A549 (cell line): ENCODE results near the gene REG1A. TPM values are rescaled to one million over a fixed set of nuclear protein-coding genes. Genes with fewer than 3 reads are reported as not detected.

Experiments
- ATAC-seq, 2 experiments: fragments of 200-7000 bp in 1 of 2; fragments of >200 bp in 1 of 2; cut with Nextera tagmentation in 1 of 2; cut with Tn5 transposase in 1 of 2; 3 replicates each; pipeline versions ENCODE4 v1.8.0 to v1.9.1; 2018 to 2020; ENCODE audit warnings: mild to moderate bottlenecking in 1 of 2, moderate library complexity in 1 of 2
- CTCF ChIA-PET: fragments of 300-600 bp; sonication (Branson Sonifier 250); formaldehyde crosslinking; extraction: SDS; loops from one replicate; lab custom pipeline; 2021; ENCODE audit warnings: antibody characterized with exemption, inconsistent platforms; lab: Yijun Ruan, JAX
- POLR2A ChIA-PET: fragments of 350-600 bp; formaldehyde crosslinking; extraction: SDS; loops from one replicate; lab custom pipeline; 2021; ENCODE audit warnings: antibody characterized with exemption, inconsistent platforms; lab: Yijun Ruan, JAX
- DNase-seq, 2 experiments: peaks; one replicate each; pipeline versions ENCODE4 v3.0.0 to v3.0.0-alpha.2; 2011 to 2016; ENCODE audit warnings: low read depth in 1 of 2, low spot score in 1 of 2
- FAIRE-seq: peaks from 2 replicates; lab custom pipeline; 2011; peaks lifted over from hg19 to GRCh38; lab: Jason Lieb, UNC
- H3K27ac ChIP-seq, 2 experiments: fragments of >200 bp; sonication (Bioruptor Twin); formaldehyde crosslinking; 3 replicates each; pipeline ENCODE4 v1.5.1; 2016 to 2017
- H3K4me1 ChIP-seq: fragments of >200 bp; sonication (Bioruptor Twin); formaldehyde crosslinking; 3 replicates; pipeline ENCODE4 v1.6.1; 2016
- H3K4me2 ChIP-seq: fragments of >200 bp; sonication (Bioruptor Twin); formaldehyde crosslinking; 3 replicates; pipeline ENCODE4 v1.6.1; 2016
- H3K4me3 ChIP-seq: fragments of >200 bp; sonication (Bioruptor Twin); formaldehyde crosslinking; 3 replicates; pipeline ENCODE4 v1.5.1; 2016
- H3K9me3 ChIP-seq: fragments of >200 bp; sonication (Bioruptor Twin); formaldehyde crosslinking; 3 replicates; pipeline ENCODE4 v1.6.1; 2016
- CEBPB ChIP-seq, 2 experiments: fragments of >200 bp in 1 of 2; sonication (Bioruptor Twin) in 1 of 2; formaldehyde crosslinking in 1 of 2; IDR thresholded peaks; 2 replicates each; pipeline ENCODE4 v1.6.1; 2012 to 2016
- CHD2 ChIP-seq: fragments of 150-350 bp; IDR thresholded peaks from 2 replicates; pipeline ENCODE4 v1.6.1; 2014; ENCODE audit warnings: low read length; ENCODE audit not compliant: partially characterized antibody
- CHD4 ChIP-seq: fragments of 200-600 bp; sonication (generic); IDR thresholded peaks from 2 replicates; pipeline ENCODE4 v1.6.1; 2016; ENCODE audit warnings: antibody characterized with exemption, mild to moderate bottlenecking, borderline replicate concordance
- E2F6 ChIP-seq: IDR thresholded peaks from 2 replicates; pipeline ENCODE4 v1.6.1; 2012; ENCODE audit warnings: low read depth, borderline replicate concordance
- ESRRA ChIP-seq: fragments of 150-350 bp; IDR thresholded peaks from 2 replicates; pipeline ENCODE4 v1.6.1; 2014; ENCODE audit warnings: mild to moderate bottlenecking, low read length, borderline replicate concordance
- FOXS1 ChIP-seq: fragments of 250-450 bp; sonication (Bioruptor Pico); IDR thresholded peaks from 2 replicates; pipeline ENCODE4 v1.5.0; 2020; ENCODE audit warnings: mild to moderate bottlenecking, moderate library complexity
- GATA3 ChIP-seq: IDR thresholded peaks from 2 replicates; pipeline ENCODE4 v1.6.1; 2012; ENCODE audit warnings: borderline replicate concordance
- HOXA7 ChIP-seq: fragments of 250-450 bp; sonication (Bioruptor Pico); IDR thresholded peaks from 2 replicates; pipeline ENCODE4 v1.5.0; 2020; ENCODE audit warnings: mild to moderate bottlenecking, moderate library complexity
- HOXB13 ChIP-seq: fragments of 250-450 bp; sonication (Bioruptor Pico); IDR thresholded peaks from 2 replicates; pipeline ENCODE4 v1.5.0; 2020; ENCODE audit warnings: low read depth, mild to moderate bottlenecking, moderate library complexity
- KDM1A ChIP-seq: fragments of 200-600 bp; sonication (generic); IDR thresholded peaks from 2 replicates; pipeline ENCODE4 v1.6.1; 2016; ENCODE audit warnings: low read depth, mild to moderate bottlenecking
- MAFK ChIP-seq: fragments of 450-650 bp; IDR thresholded peaks from 2 replicates; pipeline ENCODE4 v1.6.1; 2014; ENCODE audit not compliant: partially characterized antibody
- MAZ ChIP-seq: fragments of 150-350 bp; IDR thresholded peaks from 2 replicates; pipeline ENCODE4 v1.6.1; 2014; ENCODE audit warnings: antibody characterized with exemption, low read depth, low read length, borderline replicate concordance
- NFE2L2 ChIP-seq: fragments of 150-350 bp; conservative IDR thresholded peaks from 2 replicates; pipeline ENCODE4 v1.6.1; 2014; ENCODE audit warnings: low read length
- NPAS2 ChIP-seq: fragments of 250-450 bp; sonication (Bioruptor Pico); IDR thresholded peaks from 2 replicates; pipeline ENCODE4 v1.8.0; 2022; ENCODE audit warnings: mild to moderate bottlenecking, moderate library complexity, borderline replicate concordance
- NR3C1 ChIP-seq: fragments of >200 bp; sonication (Bioruptor Twin); formaldehyde crosslinking; IDR thresholded peaks from 3 replicates; pipeline ENCODE4 v1.6.1; 2017
- PHF8 ChIP-seq: fragments of 200-600 bp; sonication (generic); IDR thresholded peaks from 2 replicates; pipeline ENCODE4 v1.6.1; 2016; ENCODE audit warnings: low read depth, mild to moderate bottlenecking, antibody characterized with exemption, moderate library complexity, borderline replicate concordance
- POLR2A ChIP-seq: IDR thresholded peaks from 2 replicates; pipeline ENCODE4 v1.6.1; 2012; ENCODE audit warnings: mild to moderate bottlenecking, low read length
- RNF2 ChIP-seq: fragments of 200-600 bp; sonication (generic); IDR thresholded peaks from 2 replicates; pipeline ENCODE4 v1.6.1; 2016; ENCODE audit warnings: low read depth, mild to moderate bottlenecking, antibody characterized with exemption, moderate library complexity, borderline replicate concordance
- SMC3 ChIP-seq: fragments of >200 bp; sonication (Bioruptor Twin); formaldehyde crosslinking; IDR thresholded peaks from 3 replicates; pipeline ENCODE4 v1.6.1; 2018; ENCODE audit warnings: inconsistent platforms
- SREBF2 ChIP-seq: fragments of 450-650 bp; IDR thresholded peaks from 2 replicates; pipeline ENCODE4 v1.6.1; 2014; ENCODE audit warnings: mild to moderate bottlenecking, moderate library complexity
- TFCP2L1 ChIP-seq: fragments of 250-450 bp; sonication (Bioruptor Pico); IDR thresholded peaks from 2 replicates; pipeline ENCODE4 v1.5.0; 2021; ENCODE audit warnings: mild to moderate bottlenecking
- TP53 ChIP-seq: fragments of 250-450 bp; sonication (Bioruptor Pico); IDR thresholded peaks from 2 replicates; pipeline ENCODE4 v1.5.0; 2021; ENCODE audit warnings: mild to moderate bottlenecking, moderate library complexity
- ZFP36 ChIP-seq: fragments of 450-650 bp; IDR thresholded peaks from 2 replicates; pipeline ENCODE4 v1.6.1; 2014; ENCODE audit warnings: borderline replicate concordance; ENCODE audit not compliant: partially characterized antibody
- ZNF302 ChIP-seq: fragments of 250-450 bp; sonication (Bioruptor Pico); IDR thresholded peaks from 2 replicates; pipeline ENCODE4 v1.9.0; 2021; ENCODE audit warnings: inconsistent platforms, mild to moderate bottlenecking, moderate library complexity
- WGBS: methylation state at CpG from one replicate; pipeline ENCODE4 v1.1.6; 2017; ENCODE audit errors: missing lambda C conversion rate; 5-methylcytosine and 5-hydroxymethylcytosine counted together
- polyA plus RNA-seq, 4 experiments: library from polyadenylated mRNA; depleted of rRNA in 3 of 4; stranded (reverse); fragments of >200 nt; fragmentation: RNase III in 1 of 4; extraction: RNeasy Plus Mini Kit Qiagen cat#74134 plus additional on column Dnase treatment in 1 of 4; gene quantifications; 2 replicates in 3 of 4; 3 replicates in 1 of 4; pipeline ENCODE4 v1.2.3, GENCODE V29; 2011 to 2017
- TF ChIP-seq, protein P1 (sequence below): fragments of 250-450 bp; sonication (Bioruptor Pico); IDR thresholded peaks from 2 replicates; pipeline ENCODE4 v1.5.0; 2020; ENCODE audit warnings: low read depth, mild to moderate bottlenecking, moderate library complexity
- TF ChIP-seq, protein P2 (sequence below): IDR thresholded peaks from 2 replicates; pipeline ENCODE4 v1.6.1; 2012
- TF ChIP-seq, protein P3 (sequence below): fragments of >200 bp; sonication (Bioruptor Twin); formaldehyde crosslinking; IDR thresholded peaks from 3 replicates; pipeline ENCODE4 v1.6.1; 2016
- TF ChIP-seq, protein P4 (sequence below): IDR thresholded peaks from 2 replicates; pipeline ENCODE4 v1.6.1; 2012
- TF ChIP-seq, protein P5 (sequence below): fragments of >200 bp; sonication (Bioruptor Twin); formaldehyde crosslinking; IDR thresholded peaks from 3 replicates; pipeline ENCODE4 v1.5.1; 2016
- TF ChIP-seq, protein P6 (sequence below): fragments of >200 bp; sonication (Bioruptor Twin); formaldehyde crosslinking; IDR thresholded peaks from 2 replicates; pipeline ENCODE4 v1.6.1; 2016

REG1A gene
- polyA plus RNA-seq, 2 of the 4 experiments (the other 2 are of a cell fraction): not detected

DNA sequence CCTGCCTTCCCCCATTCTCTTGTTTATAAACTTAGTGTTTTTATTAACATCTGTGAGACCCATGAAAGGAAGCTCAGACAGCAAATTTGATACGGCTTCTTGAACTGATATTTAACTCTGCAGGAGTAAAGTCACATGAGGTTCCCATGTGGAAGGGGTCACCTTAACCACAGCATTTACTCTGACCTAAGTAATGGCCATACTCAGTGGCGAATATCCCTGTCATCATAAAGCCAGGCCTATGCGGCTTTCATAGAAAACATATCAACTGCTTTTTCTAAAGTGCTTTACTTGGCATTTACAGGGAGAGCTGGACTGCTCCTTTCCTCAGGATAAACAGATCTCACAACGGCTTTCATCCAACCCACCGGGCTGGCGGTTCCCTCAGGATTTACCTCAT, 9.0 kb downstream of the REG1A start (continued):
- TF ChIP-seq NFE2L2: no peak
- TF ChIP-seq PHF8: no peak
- no peak for TF ChIP-seq CHD4
- no peak for TF ChIP-seq ZNF302 (CRISPR knock-in tag)
- TF ChIP-seq, protein P1, sequence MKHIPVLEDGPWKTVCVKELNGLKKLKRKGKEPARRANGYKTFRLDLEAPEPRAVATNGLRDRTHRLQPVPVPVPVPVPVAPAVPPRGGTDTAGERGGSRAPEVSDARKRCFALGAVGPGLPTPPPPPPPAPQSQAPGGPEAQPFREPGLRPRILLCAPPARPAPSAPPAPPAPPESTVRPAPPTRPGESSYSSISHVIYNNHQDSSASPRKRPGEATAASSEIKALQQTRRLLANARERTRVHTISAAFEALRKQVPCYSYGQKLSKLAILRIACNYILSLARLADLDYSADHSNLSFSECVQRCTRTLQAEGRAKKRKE (CRISPR knock-in tag): no peak
- TF ChIP-seq TP53 (CRISPR knock-in tag): no peak
- no peak for TF ChIP-seq NR3C1

GRCh38 chr2:79129804-79130203, 9.5 kb downstream of the REG1A start:
- Histone ChIP-seq H3K4me3 (no peak overlapping the region), H3K4me1 (no peaks in the 10 kb centered on the region), H3K27ac (no peak overlapping the region), H3K4me2 (no peak overlapping the region), H3K9me3 (peaks cover 3% of the 10 kb centered on the region; the same call in 1 of the 3 replicates)
- FAIRE-seq (no peak), DNase-seq (no peak), ATAC-seq (no peak)
- ChIA-PET CTCF (no interaction called here), POLR2A (no interaction called here)
- no peak for TF ChIP-seq TFCP2L1 (CRISPR knock-in tag)
- no peak for TF ChIP-seq CEBPB (IDR thresholded peaks at IDR 0.05)
- TF ChIP-seq, protein P2, sequence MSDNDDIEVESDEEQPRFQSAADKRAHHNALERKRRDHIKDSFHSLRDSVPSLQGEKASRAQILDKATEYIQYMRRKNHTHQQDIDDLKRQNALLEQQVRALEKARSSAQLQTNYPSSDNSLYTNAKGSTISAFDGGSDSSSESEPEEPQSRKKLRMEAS: no peak
- TF ChIP-seq, protein P3, sequence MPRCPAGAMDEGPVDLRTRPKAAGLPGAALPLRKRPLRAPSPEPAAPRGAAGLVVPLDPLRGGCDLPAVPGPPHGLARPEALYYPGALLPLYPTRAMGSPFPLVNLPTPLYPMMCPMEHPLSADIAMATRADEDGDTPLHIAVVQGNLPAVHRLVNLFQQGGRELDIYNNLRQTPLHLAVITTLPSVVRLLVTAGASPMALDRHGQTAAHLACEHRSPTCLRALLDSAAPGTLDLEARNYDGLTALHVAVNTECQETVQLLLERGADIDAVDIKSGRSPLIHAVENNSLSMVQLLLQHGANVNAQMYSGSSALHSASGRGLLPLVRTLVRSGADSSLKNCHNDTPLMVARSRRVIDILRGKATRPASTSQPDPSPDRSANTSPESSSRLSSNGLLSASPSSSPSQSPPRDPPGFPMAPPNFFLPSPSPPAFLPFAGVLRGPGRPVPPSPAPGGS: no peak
- TF ChIP-seq HOXB13 (CRISPR knock-in tag): no peak
- no peak for TF ChIP-seq GATA3
- TF ChIP-seq, protein P4, sequence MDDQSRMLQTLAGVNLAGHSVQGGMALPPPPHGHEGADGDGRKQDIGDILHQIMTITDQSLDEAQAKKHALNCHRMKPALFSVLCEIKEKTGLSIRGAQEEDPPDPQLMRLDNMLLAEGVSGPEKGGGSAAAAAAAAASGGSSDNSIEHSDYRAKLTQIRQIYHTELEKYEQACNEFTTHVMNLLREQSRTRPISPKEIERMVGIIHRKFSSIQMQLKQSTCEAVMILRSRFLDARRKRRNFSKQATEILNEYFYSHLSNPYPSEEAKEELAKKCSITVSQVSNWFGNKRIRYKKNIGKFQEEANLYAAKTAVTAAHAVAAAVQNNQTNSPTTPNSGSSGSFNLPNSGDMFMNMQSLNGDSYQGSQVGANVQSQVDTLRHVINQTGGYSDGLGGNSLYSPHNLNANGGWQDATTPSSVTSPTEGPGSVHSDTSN: no peak
- no peak for TF ChIP-seq RNF2
- TF ChIP-seq HOXA7 (CRISPR knock-in tag): no peak
- TF ChIP-seq, protein P5, sequence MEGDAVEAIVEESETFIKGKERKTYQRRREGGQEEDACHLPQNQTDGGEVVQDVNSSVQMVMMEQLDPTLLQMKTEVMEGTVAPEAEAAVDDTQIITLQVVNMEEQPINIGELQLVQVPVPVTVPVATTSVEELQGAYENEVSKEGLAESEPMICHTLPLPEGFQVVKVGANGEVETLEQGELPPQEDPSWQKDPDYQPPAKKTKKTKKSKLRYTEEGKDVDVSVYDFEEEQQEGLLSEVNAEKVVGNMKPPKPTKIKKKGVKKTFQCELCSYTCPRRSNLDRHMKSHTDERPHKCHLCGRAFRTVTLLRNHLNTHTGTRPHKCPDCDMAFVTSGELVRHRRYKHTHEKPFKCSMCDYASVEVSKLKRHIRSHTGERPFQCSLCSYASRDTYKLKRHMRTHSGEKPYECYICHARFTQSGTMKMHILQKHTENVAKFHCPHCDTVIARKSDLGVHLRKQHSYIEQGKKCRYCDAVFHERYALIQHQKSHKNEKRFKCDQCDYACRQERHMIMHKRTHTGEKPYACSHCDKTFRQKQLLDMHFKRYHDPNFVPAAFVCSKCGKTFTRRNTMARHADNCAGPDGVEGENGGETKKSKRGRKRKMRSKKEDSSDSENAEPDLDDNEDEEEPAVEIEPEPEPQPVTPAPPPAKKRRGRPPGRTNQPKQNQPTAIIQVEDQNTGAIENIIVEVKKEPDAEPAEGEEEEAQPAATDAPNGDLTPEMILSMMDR: no peak
- no peak for TF ChIP-seq ESRRA
- TF ChIP-seq POLR2A: no peak
- TF ChIP-seq ZNF302 (CRISPR knock-in tag): no peak
- no peak for TF ChIP-seq PHF8
- no peak for TF ChIP-seq FOXS1 (CRISPR knock-in tag)

- CTCF ChIA-PET: no interaction called here
- DNase-seq: no peak
- 29% methylated on average over 4 of the region's 4 CpGs for WGBS
- TF ChIP-seq ZFP36: no peak
- no peak for TF ChIP-seq KDM1A
- TF ChIP-seq, protein P6, sequence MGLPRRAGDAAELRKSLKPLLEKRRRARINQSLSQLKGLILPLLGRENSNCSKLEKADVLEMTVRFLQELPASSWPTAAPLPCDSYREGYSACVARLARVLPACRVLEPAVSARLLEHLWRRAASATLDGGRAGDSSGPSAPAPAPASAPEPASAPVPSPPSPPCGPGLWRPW: no peak
- no peak for TF ChIP-seq E2F6
- no peak for TF ChIP-seq NPAS2
- no peak for TF ChIP-seq MAZ
- no peak for TF ChIP-seq CEBPB (IDR thresholded peaks at IDR 0.05)
- no peak for TF ChIP-seq GATA3
- no peak for TF ChIP-seq MAFK
- TF ChIP-seq SREBF2: no peak
- TF ChIP-seq SMC3: no peak
- no peak for TF ChIP-seq NFE2L2
- TF ChIP-seq, protein P5: no peak
- no peak for TF ChIP-seq CHD2
Observed at GRCh38 chr2:79131687-79132086, 11.4 kb downstream of the REG1A start.

More at GRCh38 chr2:79131687-79132086, 11.4 kb downstream of the REG1A start:
- no peak for ATAC-seq
- H3K4me1 ChIP-seq: no peaks in the 10 kb centered on the region
- no peak for FAIRE-seq
- H3K4me3 ChIP-seq: no peak overlapping the region
- H3K4me2 ChIP-seq: no peak overlapping the region
- POLR2A ChIA-PET: no interaction called here
- H3K27ac ChIP-seq: no peak overlapping the region
- peaks cover 3% of the 10 kb centered on the region; the same call in 1 of the 3 replicates for H3K9me3 ChIP-seq
